Measurements from ENCODE around the gene ZBTB34.

Gene ZBTB34

GRCh38 chr9:126842977-126843799, 17.3 kb upstream of the ZBTB34 start:
- no peak for DNase-seq (ENCODE audit: low spot score)

GRCh38 chr9:126844085-126844484, 16.4 kb upstream of the ZBTB34 start:
- peak; percentile 49 for DNase-seq (ENCODE audit: low spot score)

- DNase-seq (ENCODE audit: low spot score), result no peak
These were observed 13.4 kb upstream of the ZBTB34 start for GRCh38 chr9:126847051-126847450.

GRCh38 chr9:126849591-126850225, 10.7 kb upstream of the ZBTB34 start:
- DNase-seq (ENCODE audit: low spot score), result no peak

GRCh38 chr9:126851286-126851880, 9.1 kb upstream of the ZBTB34 start:
- no peak for DNase-seq (ENCODE audit: low spot score)

GRCh38 chr9:126852086-126852688, 8.3 kb upstream of the ZBTB34 start:
- DNase-seq (ENCODE audit: low spot score), result no peak

- DNase-seq (ENCODE audit: low spot score), result peak; percentile 34
These were observed 6.8 kb upstream of the ZBTB34 start for GRCh38 chr9:126853667-126854066.

- no peak for DNase-seq (ENCODE audit: low spot score)
These were observed 5.7 kb upstream of the ZBTB34 start for GRCh38 chr9:126854734-126855133.

- DNase-seq (ENCODE audit: low spot score), result no peak
These were observed 4.0 kb upstream of the ZBTB34 start for GRCh38 chr9:126856326-126856877.

- DNase-seq (ENCODE audit: low spot score), result no peak
These were observed 3.0 kb upstream of the ZBTB34 start for GRCh38 chr9:126857261-126857960.

- no peak for DNase-seq (ENCODE audit: low spot score)
These were observed 1.3 kb upstream of the ZBTB34 start for GRCh38 chr9:126859111-126859510.

GRCh38 chr9:126860757-126861466, 473 bp downstream of the ZBTB34 start:
- peak; percentile 73 for DNase-seq (ENCODE audit: low spot score)

GRCh38 chr9:126861707-126862103, 1.3 kb downstream of the ZBTB34 start:
- DNase-seq (ENCODE audit: low spot score), result no peak

- DNase-seq (ENCODE audit: low spot score), result no peak
These were observed 1.8 kb downstream of the ZBTB34 start for GRCh38 chr9:126862104-126862761.

GRCh38 chr9:126864771-126865170, 4.3 kb downstream of the ZBTB34 start:
- no peak for DNase-seq (ENCODE audit: low spot score)

GRCh38 chr9:126869368-126869767, 8.9 kb downstream of the ZBTB34 start:
- no peak for DNase-seq (ENCODE audit: low spot score)

- no peak for DNase-seq (ENCODE audit: low spot score)
These were observed 12.1 kb downstream of the ZBTB34 start for GRCh38 chr9:126872516-126872915.

- no peak for DNase-seq (ENCODE audit: low spot score)
These were observed 14.3 kb downstream of the ZBTB34 start for GRCh38 chr9:126874546-126875314.

- DNase-seq (ENCODE audit: low spot score), result no peak
These were observed 15.5 kb downstream of the ZBTB34 start for GRCh38 chr9:126875756-126876510.
